CD4-positive, alpha-beta T cell treated with Interleukin-12 subunit alpha and Interleukin-12 subunit beta, for 1 hour (primary cell): ENCODE data around the gene RPS6KA2.

ENCODE experiments used
- DNase-seq: peaks from one replicate; pipeline ENCODE4 v3.0.0-alpha.2; 2020

RPS6KA2 gene

DNA sequence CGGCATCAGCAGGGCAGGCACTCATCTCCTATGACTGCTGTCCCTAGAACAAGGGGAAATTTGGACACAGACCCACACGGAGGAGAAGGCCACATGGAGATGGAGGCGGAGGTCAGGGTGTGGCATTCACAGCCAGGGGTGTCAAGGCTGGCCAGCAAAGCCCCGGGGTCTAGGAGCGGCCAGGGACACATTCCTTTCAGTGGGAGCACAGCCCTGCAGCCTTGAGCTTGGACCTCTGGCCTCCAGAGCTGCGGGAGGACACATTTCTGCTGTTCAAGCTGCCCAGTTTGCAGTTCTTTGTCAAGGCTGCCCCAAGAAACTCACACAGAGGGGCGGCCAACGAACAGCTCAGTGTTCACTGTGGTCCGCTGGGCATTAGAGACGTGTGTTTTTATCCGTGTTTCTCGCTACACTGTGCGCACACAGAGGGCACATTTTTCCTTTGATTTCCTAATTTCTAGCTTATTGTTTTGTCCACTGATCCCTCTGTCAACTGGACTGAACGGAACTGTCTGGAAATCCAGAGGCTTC lies 150.9 kb downstream of the RPS6KA2 start:
- DNase-seq = no peak

GRCh38 chr6:166474721-166475565 lies 152.1 kb downstream of the RPS6KA2 start:
- DNase-seq = no peak

GRCh38 chr6:166473886-166474571 lies 153.0 kb downstream of the RPS6KA2 start:
- no peak for DNase-seq

DNA sequence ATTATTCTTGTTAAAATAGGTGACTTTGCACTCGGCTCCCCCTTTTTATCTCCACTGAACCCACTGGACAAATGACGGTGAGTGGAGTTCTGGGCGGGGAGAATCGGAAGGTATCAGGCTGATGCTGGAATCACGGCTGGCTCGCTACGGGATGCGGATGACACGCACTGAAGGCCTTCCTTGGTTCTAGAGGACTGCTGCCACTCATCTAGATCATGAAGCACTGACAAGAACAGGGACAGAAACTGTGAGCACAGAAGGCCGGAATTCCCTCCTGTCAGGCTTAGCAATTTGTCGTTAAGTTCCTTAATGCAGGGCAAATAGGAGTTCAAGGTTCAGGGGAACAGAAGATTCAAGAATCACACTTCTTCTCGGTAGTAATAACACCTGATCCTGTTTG lies 154.4 kb downstream of the RPS6KA2 start:
- no peak for DNase-seq

DNA sequence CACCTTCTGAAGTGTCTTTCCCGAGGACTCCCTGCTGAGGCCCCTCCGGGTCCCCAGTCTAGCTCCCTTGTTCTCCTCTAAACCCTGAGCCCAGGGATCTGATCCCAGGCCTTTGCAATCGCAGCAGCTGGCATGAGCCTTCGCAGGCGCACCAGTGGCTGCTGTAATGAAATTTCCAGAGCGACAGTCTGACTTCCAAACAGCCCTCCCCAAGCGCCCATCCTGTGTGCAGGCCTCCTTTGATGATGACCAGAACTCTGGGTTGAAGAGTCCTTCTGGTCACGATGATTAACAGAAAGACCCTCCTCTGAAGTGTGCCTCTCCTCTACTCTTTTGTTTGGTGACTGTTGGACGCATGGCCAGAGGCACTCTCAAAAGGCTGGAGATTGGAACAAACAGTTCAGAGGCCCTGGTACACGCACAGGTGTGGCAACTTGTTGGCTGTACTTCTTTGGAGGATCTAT lies 155.2 kb downstream of the RPS6KA2 start:
- no peak for DNase-seq

DNA sequence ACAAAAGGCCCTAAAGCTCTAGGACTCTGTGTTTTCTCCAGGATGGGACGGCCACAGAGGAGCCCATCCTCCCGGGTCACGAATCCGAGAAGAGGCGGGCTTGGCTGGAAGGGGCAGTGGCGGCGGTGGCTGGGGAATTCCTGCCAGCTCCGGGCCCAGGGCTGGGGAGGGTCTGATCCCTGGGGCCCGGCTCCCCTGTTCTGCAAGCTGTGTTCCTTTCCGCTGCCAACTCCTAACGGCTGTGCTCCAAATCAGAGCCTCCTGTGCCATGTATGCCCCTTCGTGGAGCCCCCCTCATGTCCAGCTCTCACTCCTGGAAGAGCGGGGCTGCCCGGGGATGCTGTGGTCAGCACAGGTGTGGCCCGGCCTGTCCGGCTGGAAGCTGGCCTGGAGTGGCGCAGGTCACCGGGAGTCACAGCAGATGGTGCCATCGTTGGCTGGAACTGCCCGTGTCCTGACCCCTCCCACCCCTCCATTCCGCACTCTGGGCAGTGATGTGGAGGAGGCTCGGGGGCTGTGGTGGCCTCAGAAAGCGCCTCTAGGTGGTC lies 156.1 kb downstream of the RPS6KA2 start:
- no peak for DNase-seq

GRCh38 chr6:166470029-166470862 lies 156.8 kb downstream of the RPS6KA2 start:
- DNase-seq = no peak

- DNase-seq = no peak
Measured at GRCh38 chr6:166469426-166469961, 157.6 kb downstream of the RPS6KA2 start.

DNA sequence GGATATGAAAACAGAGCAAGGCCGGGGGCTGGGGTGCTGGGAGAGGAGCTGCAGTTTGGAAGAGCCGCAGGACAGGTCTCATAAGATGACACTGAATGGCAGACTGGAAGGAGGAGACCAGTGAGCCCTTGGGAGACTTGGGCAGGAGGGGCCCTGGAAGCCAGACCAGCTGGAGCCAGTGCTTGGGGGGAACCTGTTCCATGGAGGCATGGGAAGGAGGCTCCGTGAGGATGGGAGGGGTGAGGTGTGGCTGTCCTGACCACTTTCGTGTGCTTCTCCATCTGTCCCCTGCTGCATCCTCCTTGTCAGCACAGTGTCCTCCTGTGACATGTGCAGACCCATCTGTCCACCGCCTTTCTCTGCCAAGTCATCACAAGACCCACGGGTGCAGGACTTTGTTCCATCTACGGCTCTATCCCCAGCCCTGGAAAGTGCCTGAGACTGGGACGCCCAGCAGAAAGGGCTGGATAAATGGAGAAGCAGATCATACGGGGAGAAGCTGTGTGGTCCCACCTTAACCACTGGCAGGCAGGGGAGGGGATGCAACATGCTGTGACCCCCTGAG lies 159.5 kb downstream of the RPS6KA2 start:
- DNase-seq = no peak

DNA sequence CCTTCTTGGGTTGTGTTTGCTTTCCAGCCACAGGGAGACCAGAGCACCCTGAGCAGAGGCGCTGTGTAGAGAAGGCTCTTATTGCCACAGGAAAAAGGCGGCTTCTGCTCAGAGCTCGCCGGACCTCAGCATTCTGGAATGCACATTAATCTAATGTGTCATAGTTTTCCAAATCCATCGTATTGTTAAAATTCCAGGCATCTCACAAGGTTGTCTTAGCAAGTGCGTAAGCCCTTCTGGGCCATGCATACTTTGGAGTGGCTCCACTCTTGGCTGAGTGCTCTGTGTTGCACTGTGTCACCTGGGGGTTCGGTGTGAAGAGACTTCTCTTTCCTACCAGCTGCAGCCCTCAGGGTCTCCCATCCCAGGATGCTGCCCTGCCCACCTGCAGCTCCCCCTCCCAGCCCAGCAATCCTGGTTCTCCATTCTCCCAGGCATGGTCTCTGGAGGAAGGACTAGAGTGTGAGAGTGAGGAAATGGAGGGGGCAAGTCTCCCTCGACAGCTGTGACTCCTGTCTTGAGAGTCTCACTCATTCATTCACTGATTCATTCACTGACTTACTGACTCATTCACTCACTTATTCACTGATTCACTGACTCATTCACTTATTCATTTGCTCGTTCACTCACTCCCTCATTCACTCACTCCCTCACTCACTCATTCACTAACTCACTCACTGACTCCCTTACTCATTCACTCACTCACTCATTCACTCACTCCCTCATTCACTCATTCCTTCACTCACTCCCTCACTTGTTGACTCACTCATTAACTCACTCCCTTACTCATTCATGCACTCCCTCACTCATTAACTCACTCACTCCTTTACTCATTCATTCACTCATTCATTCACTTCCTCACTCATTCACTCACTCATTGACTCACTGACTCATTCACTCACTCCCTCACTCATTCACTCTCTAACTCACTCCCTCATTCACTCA lies 160.6 kb downstream of the RPS6KA2 start:
- no peak for DNase-seq

DNA sequence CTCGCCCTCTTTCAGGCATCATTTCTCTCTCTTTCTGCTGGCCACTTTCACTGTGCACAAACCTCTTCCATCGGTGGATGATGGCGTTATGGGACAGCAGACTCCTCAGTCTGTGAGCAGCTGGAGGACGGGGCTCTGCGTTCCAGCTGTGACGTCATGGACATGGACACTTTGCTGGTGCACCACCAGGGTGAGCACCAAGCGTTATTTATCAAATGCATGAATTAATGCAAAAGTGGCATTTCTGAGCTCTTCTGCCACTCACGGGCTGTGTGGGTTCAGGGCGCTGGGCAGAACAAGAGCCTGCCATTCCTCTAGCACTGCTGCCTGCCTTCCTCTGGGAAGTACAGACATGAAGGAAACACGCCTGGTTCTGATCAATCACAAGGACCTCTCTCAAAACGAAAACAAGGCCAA lies 161.4 kb downstream of the RPS6KA2 start:
- DNase-seq = no peak

- DNase-seq = no peak
Measured at GRCh38 chr6:166465003-166465399, 162.1 kb downstream of the RPS6KA2 start.

DNA sequence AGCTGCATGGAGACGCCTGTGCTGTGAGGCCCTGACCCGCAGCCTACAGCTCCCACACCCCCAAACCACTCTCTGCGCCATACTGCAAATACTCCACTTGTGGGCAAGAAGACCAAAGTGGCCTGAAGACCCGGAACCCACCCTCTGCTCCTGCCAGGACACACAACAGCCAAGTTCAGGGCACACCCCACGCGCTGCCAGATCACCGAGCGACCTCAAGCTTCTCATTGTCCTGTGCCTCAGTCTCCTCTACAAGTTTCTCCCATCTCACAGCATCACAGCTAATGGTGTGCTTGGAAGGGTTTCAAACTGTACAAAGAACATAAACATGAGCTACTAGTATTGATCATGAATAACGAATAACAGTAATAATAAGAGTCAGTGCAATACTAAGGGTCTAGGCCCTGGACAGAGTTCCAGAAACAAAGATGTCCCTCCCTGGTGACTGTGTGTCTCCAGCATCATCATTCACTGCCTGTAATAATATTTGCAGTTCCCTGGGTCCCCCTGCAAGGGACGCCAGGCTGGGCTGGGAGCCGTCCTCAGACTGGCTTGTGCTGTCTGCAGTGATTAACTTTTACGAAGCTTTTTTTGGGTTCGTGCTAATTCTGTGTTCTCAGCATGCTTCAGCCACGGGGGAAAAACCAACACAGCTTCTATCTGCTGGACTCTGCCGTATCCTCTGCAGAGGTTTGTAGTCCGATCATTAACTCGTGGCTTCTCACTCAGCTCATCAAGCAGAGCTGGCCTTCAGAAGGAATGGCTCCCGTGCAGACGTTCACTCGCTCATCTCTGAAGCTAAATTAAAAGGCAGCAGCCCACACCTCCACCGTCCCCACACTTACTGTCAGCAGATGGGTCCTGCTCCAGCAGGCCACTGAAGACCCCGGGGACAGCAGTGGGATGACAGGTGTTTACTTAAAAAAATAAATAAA lies 162.7 kb downstream of the RPS6KA2 start:
- no peak for DNase-seq

- DNase-seq = no peak
Measured at GRCh38 chr6:166463359-166464067, 163.5 kb downstream of the RPS6KA2 start.

GRCh38 chr6:166462461-166463135 lies 164.5 kb downstream of the RPS6KA2 start:
- no peak for DNase-seq

GRCh38 chr6:166461821-166462460 lies 165.1 kb downstream of the RPS6KA2 start:
- no peak for DNase-seq

DNA sequence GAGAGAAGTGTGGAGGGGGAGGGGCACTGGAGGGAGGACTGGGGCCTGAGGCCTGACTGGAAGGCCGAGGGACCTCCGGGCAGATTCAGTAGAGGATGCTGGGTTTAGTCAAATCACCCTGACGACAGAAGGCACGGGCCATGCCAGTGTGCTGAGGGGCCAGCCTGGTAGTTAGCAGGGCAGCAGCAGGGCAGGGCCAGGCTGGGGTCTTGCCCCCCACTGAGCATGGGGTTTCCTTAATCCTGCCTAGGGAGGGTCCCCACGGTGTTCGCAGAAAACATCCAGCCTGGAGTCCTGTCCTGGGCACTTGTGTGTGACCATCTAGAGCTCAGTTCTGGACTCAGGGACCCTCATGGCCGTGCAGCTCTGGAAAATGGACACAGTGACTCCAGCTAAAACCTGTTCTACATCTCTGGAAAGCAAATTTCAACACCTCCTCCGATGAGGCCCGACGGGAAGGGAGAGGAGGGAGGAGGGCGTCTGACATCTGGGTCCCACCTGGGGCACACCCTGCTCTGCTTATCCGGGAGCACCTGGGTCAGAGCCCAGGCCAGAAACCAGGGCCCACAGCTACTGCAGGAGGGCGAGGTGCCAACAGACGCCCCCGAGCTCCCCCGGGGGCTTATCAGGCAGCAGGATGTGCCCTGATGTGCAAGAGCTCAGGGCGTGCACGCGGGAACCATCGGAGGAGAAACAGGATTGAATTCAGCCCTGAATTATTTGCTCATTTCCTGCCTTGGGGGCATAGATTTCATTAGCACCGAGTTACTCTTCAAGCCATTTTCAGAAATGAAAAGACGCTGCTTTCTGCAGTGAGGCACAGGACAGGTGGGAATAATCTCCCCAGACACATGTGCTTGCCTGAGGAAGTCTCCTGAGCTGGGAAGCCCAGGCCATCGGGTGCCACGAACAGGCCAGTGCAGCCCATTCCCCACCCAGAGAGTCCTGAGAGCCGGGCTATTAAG lies 166.3 kb downstream of the RPS6KA2 start:
- DNase-seq = no peak
